HepG2 (cell line): Measurements from ENCODE around the gene ST14. TPM values are rescaled to one million over a fixed set of nuclear protein-coding genes. Genes with fewer than 3 reads are reported as not detected.

ENCODE experiments used
- CREB1 ChIP-seq, 2 experiments: fragments of 450-650 bp in 1 of 2; IDR thresholded peaks; 2 replicates each; pipeline ENCODE4 v1.6.1; 2016 to 2017; ENCODE audit warnings: control low read depth in 1 of 2, mild to moderate bottlenecking in 1 of 2, missing compliant biosample characterization in 1 of 2, missing genetic modification characterization in 1 of 2
- GABPA ChIP-seq, 2 experiments: IDR thresholded peaks; 2 replicates each; pipeline ENCODE4 v1.6.1; 2011 to 2016; ENCODE audit warnings: low read depth in 2 of 2, low read length in 1 of 2, missing biosample characterization in 1 of 2, missing genetic modification characterization in 1 of 2
- ISX ChIP-seq: sonication (generic); formaldehyde crosslinking; conservative IDR thresholded peaks from 2 replicates; pipeline ENCODE4 v1.5.0; 2020; ENCODE audit warnings: missing genetic modification reagents
- MTF2 ChIP-seq: sonication (generic); formaldehyde crosslinking; IDR thresholded peaks from 2 replicates; pipeline ENCODE4 v1.5.0; 2020; ENCODE audit warnings: missing genetic modification reagents, borderline replicate concordance
- NR2F6 ChIP-seq, 2 experiments: IDR thresholded peaks; 2 replicates each; pipeline ENCODE4 v1.6.1; 2016; ENCODE audit warnings: antibody characterized with exemption in 1 of 2, mild to moderate bottlenecking in 1 of 2
- RORA ChIP-seq: sonication (generic); formaldehyde crosslinking; IDR thresholded peaks from 2 replicates; pipeline ENCODE4 v1.5.0; 2020; ENCODE audit warnings: mild to moderate bottlenecking, missing genetic modification reagents, moderate library complexity
- SP5 ChIP-seq: IDR thresholded peaks from 2 replicates; pipeline ENCODE4 v1.6.1; 2016; ENCODE audit warnings: low read depth, borderline replicate concordance
- TARDBP ChIP-seq: sonication (generic); formaldehyde crosslinking; IDR thresholded peaks from 2 replicates; pipeline ENCODE4 v1.8.0; 2022; ENCODE audit warnings: mild to moderate bottlenecking, missing genetic modification reagents
- TCF12 ChIP-seq, 2 experiments: fragments of 450-650 bp in 1 of 2; sonication (generic) in 1 of 2; formaldehyde crosslinking in 1 of 2; IDR thresholded peaks; 2 replicates each; pipeline versions ENCODE4 v1.6.1 to v1.8.0; 2017 to 2022; ENCODE audit warnings: antibody characterized with exemption in 1 of 2, mild to moderate bottlenecking in 1 of 2, missing genetic modification reagents in 1 of 2, moderate library complexity in 1 of 2
- TOE1 ChIP-seq: sonication (generic); formaldehyde crosslinking; IDR thresholded peaks from 2 replicates; pipeline ENCODE4 v1.4.0; 2020; ENCODE audit warnings: mild to moderate bottlenecking, missing genetic modification reagents
- U2AF1 ChIP-seq: fragments of 200-400 bp; formaldehyde crosslinking; optimal IDR thresholded peaks from 2 replicates; pipeline ENCODE3; 2017; ENCODE audit warnings: mild to moderate bottlenecking, low read depth, low read length
- ZNF292 ChIP-seq: sonication (generic); formaldehyde crosslinking; IDR thresholded peaks from 2 replicates; pipeline ENCODE4 v1.8.1; 2022; ENCODE audit warnings: mild to moderate bottlenecking, low read depth, missing genetic modification reagents, borderline replicate concordance
- ZNF615 ChIP-seq: sonication (generic); formaldehyde crosslinking; IDR thresholded peaks from 2 replicates; pipeline ENCODE4 v1.5.0; 2020; ENCODE audit warnings: mild to moderate bottlenecking, missing genetic modification reagents, borderline replicate concordance
- ZNF713 ChIP-seq: sonication (generic); formaldehyde crosslinking; IDR thresholded peaks from 2 replicates; pipeline ENCODE4 v1.4.0; 2020; ENCODE audit warnings: mild to moderate bottlenecking, missing genetic modification reagents
- ZNF792 ChIP-seq: IDR thresholded peaks from 2 replicates; pipeline ENCODE4 v1.6.1; 2016
- polyA plus RNA-seq, 8 experiments: library from polyadenylated mRNA; depleted of rRNA in 3 of 8; stranded (reverse) in 7 of 8; unstranded in 1 of 8; fragments of >200 nt; fragmentation: Illumina TruSeq in 4 of 8; extraction: Trizol in 4 of 8; gene quantifications; 2 replicates each; pipeline versions ENCODE4 v1.2.1 to v1.2.3, GENCODE V29; 2011 to 2016; ENCODE audit warnings: low read depth in 4 of 8, missing spikeins in 1 of 8, mixed read lengths in 1 of 8; ENCODE audit not compliant: insufficient read depth in 1 of 8
- total RNA-seq, 5 experiments: library from RNA; depleted of rRNA; stranded (reverse); fragments of >200 nt; fragmentation: Illumina TruSeq; extraction: Trizol; gene quantifications; 2 replicates each; pipeline ENCODE4 v1.2.3, GENCODE V29; 2016; ENCODE audit warnings: low read depth in 1 of 5
- TF ChIP-seq, protein P1 (sequence below): sonication (generic); formaldehyde crosslinking; IDR thresholded peaks from 2 replicates; pipeline ENCODE4 v1.4.0; 2020; ENCODE audit warnings: mild to moderate bottlenecking, missing genetic modification reagents
- TF ChIP-seq, protein P2 (sequence below): sonication (generic); formaldehyde crosslinking; IDR thresholded peaks from 2 replicates; pipeline ENCODE4 v1.9.0; 2021; ENCODE audit warnings: missing genetic modification reagents, borderline replicate concordance
- TF ChIP-seq, protein P3 (sequence below): sonication (generic); formaldehyde crosslinking; IDR thresholded peaks from 2 replicates; pipeline ENCODE4 v1.4.0; 2020; ENCODE audit warnings: missing genetic modification reagents, borderline replicate concordance
- TF ChIP-seq, protein P4 (sequence below): sonication (generic); formaldehyde crosslinking; IDR thresholded peaks from 2 replicates; pipeline ENCODE4 v1.8.0; 2022; ENCODE audit warnings: missing genetic modification reagents, low read depth, mild to moderate bottlenecking, borderline replicate concordance

Gene ST14
- total and polyA plus RNA-seq, 2 of the 13 experiments (the other 11 are each of a cell fraction or from before 2014, with no cell fraction given), result 0.88 to 1.4 TPM

DNA sequence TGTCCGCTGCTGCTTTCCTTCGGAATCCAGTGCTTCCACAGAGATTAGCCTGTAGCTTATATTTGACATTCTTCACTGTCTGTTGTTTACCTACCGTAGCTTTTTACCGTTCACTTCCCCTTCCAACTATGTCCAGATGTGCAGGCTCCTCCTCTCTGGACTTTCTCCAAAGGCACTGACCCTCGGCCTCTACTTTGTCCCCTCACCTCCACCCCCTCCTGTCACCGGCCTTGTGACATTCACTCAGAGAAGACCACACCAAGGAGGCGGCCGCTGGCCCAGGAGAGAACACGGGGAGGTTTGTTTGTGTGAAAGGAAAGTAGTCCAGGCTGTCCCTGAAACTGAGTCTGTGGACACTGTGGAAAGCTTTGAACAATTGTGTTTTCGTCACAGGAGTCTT, 15.4 kb upstream of the ST14 start (continued):
- TF ChIP-seq, protein P1, sequence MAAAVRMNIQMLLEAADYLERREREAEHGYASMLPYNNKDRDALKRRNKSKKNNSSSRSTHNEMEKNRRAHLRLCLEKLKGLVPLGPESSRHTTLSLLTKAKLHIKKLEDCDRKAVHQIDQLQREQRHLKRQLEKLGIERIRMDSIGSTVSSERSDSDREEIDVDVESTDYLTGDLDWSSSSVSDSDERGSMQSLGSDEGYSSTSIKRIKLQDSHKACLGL, result no peak
- TF ChIP-seq, protein P2, sequence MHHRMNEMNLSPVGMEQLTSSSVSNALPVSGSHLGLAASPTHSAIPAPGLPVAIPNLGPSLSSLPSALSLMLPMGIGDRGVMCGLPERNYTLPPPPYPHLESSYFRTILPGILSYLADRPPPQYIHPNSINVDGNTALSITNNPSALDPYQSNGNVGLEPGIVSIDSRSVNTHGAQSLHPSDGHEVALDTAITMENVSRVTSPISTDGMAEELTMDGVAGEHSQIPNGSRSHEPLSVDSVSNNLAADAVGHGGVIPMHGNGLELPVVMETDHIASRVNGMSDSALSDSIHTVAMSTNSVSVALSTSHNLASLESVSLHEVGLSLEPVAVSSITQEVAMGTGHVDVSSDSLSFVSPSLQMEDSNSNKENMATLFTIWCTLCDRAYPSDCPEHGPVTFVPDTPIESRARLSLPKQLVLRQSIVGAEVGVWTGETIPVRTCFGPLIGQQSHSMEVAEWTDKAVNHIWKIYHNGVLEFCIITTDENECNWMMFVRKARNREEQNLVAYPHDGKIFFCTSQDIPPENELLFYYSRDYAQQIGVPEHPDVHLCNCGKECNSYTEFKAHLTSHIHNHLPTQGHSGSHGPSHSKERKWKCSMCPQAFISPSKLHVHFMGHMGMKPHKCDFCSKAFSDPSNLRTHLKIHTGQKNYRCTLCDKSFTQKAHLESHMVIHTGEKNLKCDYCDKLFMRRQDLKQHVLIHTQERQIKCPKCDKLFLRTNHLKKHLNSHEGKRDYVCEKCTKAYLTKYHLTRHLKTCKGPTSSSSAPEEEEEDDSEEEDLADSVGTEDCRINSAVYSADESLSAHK (CRISPR knock-in tag), result no peak
- TF ChIP-seq, protein P3, sequence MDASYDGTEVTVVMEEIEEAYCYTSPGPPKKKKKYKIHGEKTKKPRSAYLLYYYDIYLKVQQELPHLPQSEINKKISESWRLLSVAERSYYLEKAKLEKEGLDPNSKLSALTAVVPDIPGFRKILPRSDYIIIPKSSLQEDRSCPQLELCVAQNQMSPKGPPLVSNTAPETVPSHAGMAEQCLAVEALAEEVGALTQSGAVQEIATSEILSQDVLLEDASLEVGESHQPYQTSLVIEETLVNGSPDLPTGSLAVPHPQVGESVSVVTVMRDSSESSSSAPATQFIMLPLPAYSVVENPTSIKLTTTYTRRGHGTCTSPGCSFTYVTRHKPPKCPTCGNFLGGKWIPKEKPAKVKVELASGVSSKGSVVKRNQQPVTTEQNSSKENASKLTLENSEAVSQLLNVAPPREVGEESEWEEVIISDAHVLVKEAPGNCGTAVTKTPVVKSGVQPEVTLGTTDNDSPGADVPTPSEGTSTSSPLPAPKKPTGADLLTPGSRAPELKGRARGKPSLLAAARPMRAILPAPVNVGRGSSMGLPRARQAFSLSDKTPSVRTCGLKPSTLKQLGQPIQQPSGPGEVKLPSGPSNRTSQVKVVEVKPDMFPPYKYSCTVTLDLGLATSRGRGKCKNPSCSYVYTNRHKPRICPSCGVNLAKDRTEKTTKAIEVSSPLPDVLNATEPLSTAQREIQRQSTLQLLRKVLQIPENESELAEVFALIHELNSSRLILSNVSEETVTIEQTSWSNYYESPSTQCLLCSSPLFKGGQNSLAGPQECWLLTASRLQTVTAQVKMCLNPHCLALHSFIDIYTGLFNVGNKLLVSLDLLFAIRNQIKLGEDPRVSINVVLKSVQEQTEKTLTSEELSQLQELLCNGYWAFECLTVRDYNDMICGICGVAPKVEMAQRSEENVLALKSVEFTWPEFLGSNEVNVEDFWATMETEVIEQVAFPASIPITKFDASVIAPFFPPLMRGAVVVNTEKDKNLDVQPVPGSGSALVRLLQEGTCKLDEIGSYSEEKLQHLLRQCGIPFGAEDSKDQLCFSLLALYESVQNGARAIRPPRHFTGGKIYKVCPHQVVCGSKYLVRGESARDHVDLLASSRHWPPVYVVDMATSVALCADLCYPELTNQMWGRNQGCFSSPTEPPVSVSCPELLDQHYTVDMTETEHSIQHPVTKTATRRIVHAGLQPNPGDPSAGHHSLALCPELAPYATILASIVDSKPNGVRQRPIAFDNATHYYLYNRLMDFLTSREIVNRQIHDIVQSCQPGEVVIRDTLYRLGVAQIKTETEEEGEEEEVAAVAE, result peak; percentile 35; the same call in 1 of the 2 replicates
- no peak for TF ChIP-seq TCF12 (IDR thresholded peaks at IDR 0.05)
- peak; percentile 78; the same call in 1 of the 2 replicates for TF ChIP-seq TCF12 (CRISPR knock-in tag; IDR thresholded peaks at IDR 0.05)
- TF ChIP-seq ISX (CRISPR knock-in tag), result no peak
- no peak for TF ChIP-seq ZNF615
- TF ChIP-seq ZNF292 (CRISPR knock-in tag), result 0 out of 2 replicates have a peak, but pooled peaks have one; percentile 34
- no peak for TF ChIP-seq TOE1 (CRISPR knock-in tag)
- TF ChIP-seq, protein P4, sequence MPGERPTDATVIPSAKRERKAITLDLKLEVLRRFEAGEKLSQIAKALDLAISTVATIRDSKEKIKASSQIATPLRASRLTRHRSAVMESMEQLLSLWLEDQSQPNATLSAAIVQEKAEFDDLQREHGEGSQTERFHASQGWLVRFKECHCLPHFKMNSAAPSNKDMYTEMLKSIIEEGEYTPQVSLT (CRISPR knock-in tag), result no peak
- TF ChIP-seq GABPA (IDR thresholded peaks at IDR 0.05; ENCODE audit: low read depth, low read length), result no peak
- peak; percentile 27; the same call in 1 of the 2 replicates for TF ChIP-seq GABPA (CRISPR knock-in tag; IDR thresholded peaks at IDR 0.05; ENCODE audit: low read depth)
- TF ChIP-seq MTF2 (CRISPR knock-in tag), result no peak
- TF ChIP-seq ZNF713 (CRISPR knock-in tag), result no peak
- no peak for TF ChIP-seq RORA (CRISPR knock-in tag)
- TF ChIP-seq CREB1 (IDR thresholded peaks at IDR 0.05), result no peak
- no peak; the same call in 1 of the 2 replicates for TF ChIP-seq CREB1 (CRISPR knock-in tag; IDR thresholded peaks at IDR 0.05)
- TF ChIP-seq SP5 (CRISPR knock-in tag), result peak; percentile 91
- peak; percentile 70; the same call in 1 of the 2 replicates for TF ChIP-seq ZNF792 (CRISPR knock-in tag)
- TF ChIP-seq NR2F6 (IDR thresholded peaks at IDR 0.05), result peak; percentile 83
- peak; percentile 91 for TF ChIP-seq NR2F6 (CRISPR knock-in tag; IDR thresholded peaks at IDR 0.05)
- TF ChIP-seq TARDBP (CRISPR knock-in tag), result peak; percentile 79; the same call in 1 of the 2 replicates
- TF ChIP-seq U2AF1, result no peak
